Measurements from ENCODE around the gene IMPDH1.

Gene IMPDH1

DNA sequence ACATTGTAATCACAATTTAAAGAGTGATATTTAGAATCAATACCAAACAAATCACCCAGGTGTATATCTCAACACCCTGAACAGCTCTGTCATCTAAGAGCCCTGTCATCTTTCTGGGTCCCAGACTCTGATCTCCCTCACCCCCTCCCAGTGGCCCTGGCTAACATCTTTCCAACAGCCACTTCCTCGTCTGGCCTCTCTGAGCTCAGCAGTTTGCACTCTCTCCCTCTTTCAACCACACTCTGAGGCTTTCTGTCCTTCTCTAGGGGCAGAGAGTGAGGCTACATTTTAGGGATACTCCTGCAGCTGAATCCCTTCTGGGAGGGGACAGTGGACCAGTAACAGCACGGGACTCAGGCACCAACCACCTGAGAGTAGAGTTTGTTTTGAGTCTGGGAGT lies 31.1 kb downstream of the IMPDH1 start:
- TF ChIP-seq, protein P1, sequence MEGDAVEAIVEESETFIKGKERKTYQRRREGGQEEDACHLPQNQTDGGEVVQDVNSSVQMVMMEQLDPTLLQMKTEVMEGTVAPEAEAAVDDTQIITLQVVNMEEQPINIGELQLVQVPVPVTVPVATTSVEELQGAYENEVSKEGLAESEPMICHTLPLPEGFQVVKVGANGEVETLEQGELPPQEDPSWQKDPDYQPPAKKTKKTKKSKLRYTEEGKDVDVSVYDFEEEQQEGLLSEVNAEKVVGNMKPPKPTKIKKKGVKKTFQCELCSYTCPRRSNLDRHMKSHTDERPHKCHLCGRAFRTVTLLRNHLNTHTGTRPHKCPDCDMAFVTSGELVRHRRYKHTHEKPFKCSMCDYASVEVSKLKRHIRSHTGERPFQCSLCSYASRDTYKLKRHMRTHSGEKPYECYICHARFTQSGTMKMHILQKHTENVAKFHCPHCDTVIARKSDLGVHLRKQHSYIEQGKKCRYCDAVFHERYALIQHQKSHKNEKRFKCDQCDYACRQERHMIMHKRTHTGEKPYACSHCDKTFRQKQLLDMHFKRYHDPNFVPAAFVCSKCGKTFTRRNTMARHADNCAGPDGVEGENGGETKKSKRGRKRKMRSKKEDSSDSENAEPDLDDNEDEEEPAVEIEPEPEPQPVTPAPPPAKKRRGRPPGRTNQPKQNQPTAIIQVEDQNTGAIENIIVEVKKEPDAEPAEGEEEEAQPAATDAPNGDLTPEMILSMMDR (conservative IDR thresholded peaks at IDR 0.05; ENCODE audit: low read length), result no peak
- no peak for DNase-seq (ENCODE audit: low read depth)
- no peak overlapping the region for H3K4me3 ChIP-seq (ENCODE audit: low read length)

GRCh38 chr7:128376077-128376476 lies 33.7 kb downstream of the IMPDH1 start:
- no peak for DNase-seq (ENCODE audit: low read depth)
- TF ChIP-seq, protein P1 (conservative IDR thresholded peaks at IDR 0.05; ENCODE audit: low read length), result no peak
- H3K4me3 ChIP-seq (ENCODE audit: low read length), result no peak overlapping the region

GRCh38 chr7:128374041-128374440 lies 35.7 kb downstream of the IMPDH1 start:
- no peak for DNase-seq (ENCODE audit: low read depth)
- H3K4me3 ChIP-seq (ENCODE audit: low read length), result no peak overlapping the region
- TF ChIP-seq, protein P1 (conservative IDR thresholded peaks at IDR 0.05; ENCODE audit: low read length), result no peak

- no peak overlapping the region for H3K4me3 ChIP-seq (ENCODE audit: low read length)
- DNase-seq (ENCODE audit: low read depth), result no peak
- TF ChIP-seq, protein P1 (conservative IDR thresholded peaks at IDR 0.05; ENCODE audit: low read length), result no peak
Observed at GRCh38 chr7:128373606-128374005, 36.2 kb downstream of the IMPDH1 start.

DNA sequence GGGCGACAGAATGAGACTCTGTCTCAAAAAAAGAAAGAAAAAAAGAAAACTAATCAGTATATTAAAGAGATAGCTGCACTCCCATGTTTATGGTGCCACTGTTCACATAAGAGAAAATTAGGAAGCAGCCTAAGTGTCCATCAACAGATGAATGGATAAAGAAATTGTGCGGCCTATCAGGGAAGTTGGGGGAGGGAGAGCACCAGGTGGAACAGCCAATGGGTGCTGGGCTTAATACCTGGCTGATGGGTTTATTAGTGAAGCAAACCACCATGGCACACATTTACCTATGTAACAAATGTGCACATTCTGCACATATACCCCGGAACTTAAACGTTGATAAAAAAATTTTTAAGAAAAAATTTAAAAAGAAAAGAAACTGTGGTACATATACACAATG lies 39.3 kb downstream of the IMPDH1 start:
- no peak overlapping the region for H3K4me3 ChIP-seq (ENCODE audit: low read length)
- TF ChIP-seq, protein P1 (conservative IDR thresholded peaks at IDR 0.05; ENCODE audit: low read length), result no peak
- no peak for DNase-seq (ENCODE audit: low read depth)

- no peak for DNase-seq (ENCODE audit: low read depth)
- no peak overlapping the region for H3K4me3 ChIP-seq (ENCODE audit: low read length)
- TF ChIP-seq, protein P1 (conservative IDR thresholded peaks at IDR 0.05; ENCODE audit: low read length), result no peak
Observed at GRCh38 chr7:128366986-128367385, 42.8 kb downstream of the IMPDH1 start.

DNA sequence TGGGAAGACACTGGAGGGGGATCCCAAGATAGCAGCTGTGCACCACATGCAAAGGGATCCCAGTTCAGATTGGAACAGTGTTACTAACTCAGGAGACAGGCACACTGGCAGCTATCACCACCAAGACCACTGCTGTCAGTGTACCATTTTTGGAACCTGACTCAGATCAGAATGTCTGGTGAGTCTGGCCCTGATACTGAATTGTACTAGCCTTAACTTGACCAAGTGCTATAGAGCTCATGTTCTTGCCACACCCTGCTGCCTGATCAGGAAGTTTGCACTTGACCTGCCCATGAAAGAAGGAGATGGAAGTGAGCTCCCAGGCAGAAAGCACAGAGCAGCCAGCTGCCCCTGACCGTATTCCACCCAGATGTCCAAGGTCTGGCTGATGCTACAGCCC lies 43.5 kb downstream of the IMPDH1 start:
- no peak overlapping the region for H3K4me3 ChIP-seq (ENCODE audit: low read length)
- DNase-seq (ENCODE audit: low read depth), result no peak
- TF ChIP-seq, protein P1 (conservative IDR thresholded peaks at IDR 0.05; ENCODE audit: low read length), result no peak
